Activated CD8-positive, alpha-beta T cell treated with anti-CD3 and anti-CD28 coated beads for 36 hours (primary cell): ENCODE measurements around the gene RAD21L1. TPM values are rescaled to one million over a fixed set of nuclear protein-coding genes. Genes with fewer than 3 reads are reported as not detected.
A peak's percentile ranks its signal among the peaks of the same experiment; 100 is the strongest.

Experiments
- ATAC-seq: fragments of 200-7000 bp; cut with Tn5 transposase; one replicate; pipeline ENCODE4 v1.10.0; 2021; ENCODE audit warnings: mild to moderate bottlenecking, moderate library complexity
- CTCF ChIA-PET: fragments of 350-600 bp; sonication (Branson Sonifier 250); formaldehyde crosslinking; loops from one replicate; lab custom pipeline; 2021; ENCODE audit warnings: antibody characterized with exemption; lab: Charles Lee
- POLR2A ChIA-PET: fragments of 350-600 bp; sonication (Branson Sonifier 250); formaldehyde crosslinking; loops from one replicate; lab custom pipeline; 2021; ENCODE audit warnings: antibody characterized with exemption; lab: Charles Lee
- DNase-seq: peaks from one replicate; pipeline ENCODE4 v3.0.0-alpha.2; 2020
- H3K27ac Mint-ChIP-seq: one replicate; pipeline ENCODE4 v1.8.0; 2021; ENCODE audit warnings: mild to moderate bottlenecking, mixed read lengths
- H3K27me3 Mint-ChIP-seq: one replicate; pipeline ENCODE4 v1.8.0; 2021; ENCODE audit warnings: mixed read lengths
- H3K36me3 Mint-ChIP-seq: one replicate; pipeline ENCODE4 v1.8.0; 2021; ENCODE audit warnings: low read depth, mixed read lengths
- H3K4me1 Mint-ChIP-seq: one replicate; pipeline ENCODE4 v1.8.0; 2021; ENCODE audit warnings: low read depth, mixed read lengths
- H3K4me3 Mint-ChIP-seq: one replicate; pipeline ENCODE4 v1.8.0; 2021; ENCODE audit warnings: mild to moderate bottlenecking, moderate library complexity, mixed read lengths
- H3K9me3 Mint-ChIP-seq: one replicate; pipeline ENCODE4 v1.8.0; 2021; ENCODE audit warnings: mixed read lengths
- CTCF ChIP-seq: fragments of 200-600 bp; IDR thresholded peaks from one replicate; pipeline ENCODE4 v1.8.0; 2022; ENCODE audit warnings: antibody characterized with exemption, mild to moderate bottlenecking
- intact Hi-C: fragments of 100-400 bp; cut with micrococcal nuclease; formaldehyde crosslinking; loops from one replicate; pipeline ENCODE4 v1.10.0; 2022
- total RNA-seq, 2 experiments: library from RNA; stranded (reverse); gene quantifications; one replicate each; pipeline ENCODE4 v1.2.3, GENCODE V29; 2021

The RAD21L1 gene
- total RNA-seq, 2 experiments from 2014 or later = 0.18 to 0.25 TPM

- peaks cover 6% of the 10 kb centered on the region for H3K27me3 Mint-ChIP-seq
- ATAC-seq = no peak
- ChIA-PET POLR2A (no interaction called here), CTCF (interaction anchor here (0.9 to 1.4 kb wide), 3 partner anchors 13 to 132 kb away, joined by 3 to 4 read pairs (median 3); no protein-coding TSS in a partner anchor)
- no peaks in the 10 kb centered on the region for H3K9me3 Mint-ChIP-seq
- DNase-seq = no peak
- TF ChIP-seq CTCF = no peak
- H3K27ac Mint-ChIP-seq = no peak overlapping the region
- intact Hi-C loops = no loop called here
- no peaks in the 10 kb centered on the region for H3K36me3 Mint-ChIP-seq
- no peak overlapping the region for H3K4me3 Mint-ChIP-seq
- peaks cover 5% of the 10 kb centered on the region for H3K4me1 Mint-ChIP-seq
Measured at GRCh38 chr20:1240549-1240948, 14.7 kb downstream of the RAD21L1 start.

DNA sequence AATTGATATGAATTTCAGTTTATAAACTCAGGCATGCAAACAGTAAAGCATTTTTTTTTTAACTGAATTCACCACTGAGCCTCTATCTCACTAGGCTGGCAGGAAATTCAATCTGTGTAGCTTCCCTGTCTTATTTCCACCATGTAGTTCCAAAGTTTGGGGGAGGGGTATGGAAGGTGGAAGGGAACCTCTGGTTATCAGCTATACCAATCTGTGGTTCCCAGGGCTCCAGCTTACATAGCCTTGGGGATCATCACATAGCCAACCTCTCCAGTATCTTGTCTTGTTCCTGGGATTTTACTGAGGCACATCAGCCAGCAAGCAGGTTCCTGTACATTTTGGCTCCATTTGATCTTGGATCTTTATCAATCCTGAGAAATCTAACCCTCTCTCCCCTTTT is 15.6 kb downstream of the RAD21L1 start:
- DNase-seq (no peak), ATAC-seq (no peak)
- Mint-ChIP-seq H3K4me3 (no peak overlapping the region), H3K4me1 (peaks cover 5% of the 10 kb centered on the region), H3K36me3 (no peaks in the 10 kb centered on the region), H3K27me3 (peaks cover 6% of the 10 kb centered on the region), H3K9me3 (no peaks in the 10 kb centered on the region), H3K27ac (no peak overlapping the region)
- no peak for TF ChIP-seq CTCF
- ChIA-PET CTCF (interaction anchor here (1.1 to 1.7 kb wide), 5 partner anchors 14 to 72 kb away, joined by 3 to 4 read pairs (median 3); partner anchors contain the start of gene SNPH), POLR2A (interaction anchor here (1.4 kb wide), 1 partner anchor 147 kb away, joined by 3 read pairs; no protein-coding TSS in a partner anchor)
- intact Hi-C loops = no loop called here

DNA sequence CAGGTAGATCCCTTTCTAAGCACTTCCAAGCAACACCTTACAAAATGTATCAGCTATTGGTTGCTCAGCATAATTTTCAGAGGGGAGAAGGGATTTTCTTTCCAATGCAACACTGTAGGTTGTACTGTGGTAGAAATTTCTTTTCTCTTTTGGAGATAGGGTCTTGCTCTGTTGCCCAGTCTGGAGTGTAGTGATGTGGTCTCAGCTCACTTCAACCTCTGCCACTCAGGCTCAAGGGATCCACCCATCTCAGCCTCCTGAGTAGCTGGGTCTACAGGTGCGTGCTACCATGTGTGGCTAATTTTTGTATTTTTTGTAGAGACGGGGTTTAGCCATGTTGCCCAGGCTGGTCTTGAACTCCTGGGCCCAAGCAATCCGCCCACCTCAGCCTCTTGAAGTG is 16.3 kb downstream of the RAD21L1 start:
- ChIA-PET CTCF (interaction anchor here (1.5 to 1.7 kb wide), 3 partner anchors 14 to 24 kb away, joined by 3 to 4 read pairs (median 3); partner anchors contain the start of gene SNPH), POLR2A (interaction anchor here (0.6 to 1.4 kb wide), 2 partner anchors 57 to 147 kb away, joined by 3 read pairs; no protein-coding TSS in a partner anchor)
- Mint-ChIP-seq H3K4me1 (peaks cover 5% of the 10 kb centered on the region), H3K27me3 (peaks cover 6% of the 10 kb centered on the region), H3K4me3 (no peak overlapping the region), H3K36me3 (no peaks in the 10 kb centered on the region), H3K27ac (no peak overlapping the region), H3K9me3 (no peaks in the 10 kb centered on the region)
- intact Hi-C loops = no loop called here
- DNase-seq (no peak), ATAC-seq (no peak)
- no peak for TF ChIP-seq CTCF

DNA sequence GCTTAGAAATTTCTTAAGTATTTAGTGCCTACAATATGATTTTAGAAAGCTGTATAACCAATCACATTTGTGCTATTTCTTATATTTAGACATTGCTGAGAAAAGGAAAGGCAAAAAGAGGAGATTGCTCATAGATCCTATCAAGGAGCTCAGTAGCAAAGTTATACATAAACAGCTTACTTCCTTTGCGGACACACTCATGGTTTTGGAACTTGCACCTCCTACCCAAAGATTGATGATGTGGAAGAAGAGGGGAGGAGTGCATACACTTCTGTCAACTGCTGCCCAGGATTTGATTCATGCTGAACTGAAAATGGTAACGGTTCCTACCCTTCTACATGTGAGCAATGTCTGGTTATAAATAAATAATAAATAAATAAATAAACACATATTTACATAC is 16.7 kb downstream of the RAD21L1 start:
- CTCF ChIA-PET = interaction anchor here (1.5 to 1.7 kb wide), 3 partner anchors 15 to 23 kb away, joined by 3 to 4 read pairs (median 3); partner anchors contain the start of gene SNPH
- H3K4me3 Mint-ChIP-seq = no peak overlapping the region
- POLR2A ChIA-PET = interaction anchor here (0.6 to 1.4 kb wide), 2 partner anchors 56 to 146 kb away, joined by 3 read pairs; no protein-coding TSS in a partner anchor
- H3K27me3 Mint-ChIP-seq = peaks cover 6% of the 10 kb centered on the region
- no peaks in the 10 kb centered on the region for H3K9me3 Mint-ChIP-seq
- H3K27ac Mint-ChIP-seq = no peak overlapping the region
- no peak for TF ChIP-seq CTCF
- intact Hi-C loops = no loop called here
- DNase-seq (no peak), ATAC-seq (peak; percentile 67)
- H3K4me1 Mint-ChIP-seq = peaks cover 7% of the 10 kb centered on the region
- no peaks in the 10 kb centered on the region for H3K36me3 Mint-ChIP-seq

DNA sequence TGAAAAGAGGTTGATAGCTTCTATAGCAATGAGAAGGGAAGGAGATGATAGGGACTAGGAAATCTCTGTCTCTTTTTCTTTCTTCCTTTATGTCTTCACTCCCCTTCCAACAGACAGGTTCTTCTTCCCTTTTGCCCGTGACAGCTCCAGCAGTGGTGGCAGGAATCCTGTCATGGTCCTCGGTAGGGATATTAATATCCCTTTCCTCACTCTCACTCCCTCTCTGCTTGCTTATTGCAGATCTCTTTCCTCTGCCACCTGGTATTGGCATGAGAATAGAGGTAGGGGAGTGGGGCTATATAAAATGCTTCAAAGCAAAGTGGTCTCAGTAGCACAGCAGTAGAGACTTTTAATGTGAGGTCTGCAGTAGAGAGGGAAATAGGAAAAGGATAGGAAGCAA is 19.7 kb downstream of the RAD21L1 start:
- ATAC-seq = no peak
- intact Hi-C loops = no loop called here
- Mint-ChIP-seq H3K4me1 (peaks cover 11% of the 10 kb centered on the region), H3K36me3 (no peaks in the 10 kb centered on the region), H3K27ac (no peak overlapping the region), H3K27me3 (peaks cover 2% of the 10 kb centered on the region), H3K4me3 (no peak overlapping the region), H3K9me3 (peaks cover 1% of the 10 kb centered on the region)
- no peak for DNase-seq
- ChIA-PET CTCF (no interaction called here), POLR2A (no interaction called here)
- TF ChIP-seq CTCF = no peak
